GM19099 (cell line): ENCODE measurements around the gene RHPN2.

Source experiments
- POLR2A ChIP-seq: IDR thresholded peaks from 3 replicates; pipeline ENCODE4 v1.6.1; 2011; ENCODE audit warnings: low read depth; ENCODE audit not compliant: insufficient read length; ENCODE audit errors: extremely low read depth

The RHPN2 gene

DNA sequence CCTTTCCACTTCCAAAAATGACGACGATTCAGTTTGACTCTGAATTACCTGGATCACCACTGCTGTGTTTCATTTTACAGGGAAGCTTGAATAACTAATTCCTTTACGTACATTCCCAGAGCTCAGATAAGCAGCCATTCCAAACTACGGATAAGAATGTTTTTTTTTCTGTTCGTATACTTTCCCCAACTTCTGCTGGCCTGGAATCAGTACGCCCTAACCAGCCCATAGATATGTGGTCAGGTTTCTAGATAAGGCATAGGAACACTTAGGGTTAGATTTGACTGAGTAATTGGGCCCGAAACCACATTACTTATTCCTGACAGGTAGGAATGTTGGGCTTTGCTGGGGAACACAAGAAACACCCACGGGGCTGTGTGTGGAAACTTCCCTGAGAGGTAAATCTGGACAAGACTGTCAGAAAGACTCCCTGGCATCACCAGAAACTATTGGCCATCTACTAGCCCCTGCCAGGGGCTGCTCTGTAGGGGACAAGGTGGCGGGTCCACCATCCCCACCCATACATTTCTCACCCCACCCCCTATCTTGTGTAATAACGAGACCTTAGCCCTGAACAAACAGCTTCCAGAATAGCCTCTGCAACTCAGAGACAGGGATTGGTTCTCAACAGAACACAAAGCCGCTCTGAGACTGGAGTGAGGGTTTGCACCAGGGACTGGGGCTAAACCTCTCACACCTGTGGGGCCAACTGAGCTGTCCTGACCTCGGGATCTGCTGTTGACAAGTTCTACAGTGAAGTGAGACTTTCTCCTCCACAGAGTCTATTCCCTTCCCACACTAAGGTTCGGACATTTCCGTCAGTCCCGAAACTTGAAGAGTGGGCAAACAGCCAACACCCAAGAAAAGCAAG lies 15.6 kb downstream of the RHPN2 start:
- TF ChIP-seq POLR2A, result no peak

- no peak for TF ChIP-seq POLR2A
Observed at GRCh38 chr19:33047422-33047821, 17.3 kb downstream of the RHPN2 start.

DNA sequence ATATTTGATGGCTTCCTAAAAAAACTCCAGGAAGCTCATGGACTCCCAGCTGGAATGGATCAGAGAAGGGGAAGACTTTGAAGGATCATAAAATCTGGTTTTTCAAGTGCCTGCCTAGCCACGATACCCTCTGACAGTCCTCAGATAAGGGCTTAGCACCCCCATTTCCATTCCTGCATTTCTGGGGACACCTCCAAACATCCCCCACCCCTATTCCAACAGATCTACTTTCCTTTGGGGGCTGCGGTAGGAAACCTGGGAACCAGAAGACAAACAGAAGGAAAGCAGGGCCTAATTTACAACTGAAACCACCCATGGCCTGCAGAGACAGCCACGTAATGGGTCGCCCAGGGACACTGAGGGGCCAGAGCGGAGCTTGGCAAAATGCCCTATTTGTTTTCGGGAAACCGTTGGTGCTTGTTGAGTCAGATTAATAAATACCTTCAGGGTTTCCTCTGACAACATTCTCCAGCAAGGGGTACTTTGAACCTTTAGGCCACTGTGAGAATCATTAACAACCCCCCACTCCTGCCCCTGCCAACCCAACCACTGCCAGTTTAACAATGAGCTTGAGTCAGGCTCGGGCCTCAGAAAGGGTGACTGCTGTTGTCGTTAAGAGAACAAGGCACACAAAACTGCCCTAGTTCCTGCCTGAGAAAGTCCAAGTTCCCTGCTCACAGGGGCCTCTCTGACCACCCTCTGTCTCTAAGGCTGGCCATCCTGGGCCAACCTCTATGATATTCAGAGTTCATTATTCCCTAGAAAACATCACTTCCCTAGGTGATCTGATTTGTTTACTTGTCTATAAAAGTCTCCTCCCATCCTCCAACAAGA lies 23.5 kb downstream of the RHPN2 start:
- no peak for TF ChIP-seq POLR2A

DNA sequence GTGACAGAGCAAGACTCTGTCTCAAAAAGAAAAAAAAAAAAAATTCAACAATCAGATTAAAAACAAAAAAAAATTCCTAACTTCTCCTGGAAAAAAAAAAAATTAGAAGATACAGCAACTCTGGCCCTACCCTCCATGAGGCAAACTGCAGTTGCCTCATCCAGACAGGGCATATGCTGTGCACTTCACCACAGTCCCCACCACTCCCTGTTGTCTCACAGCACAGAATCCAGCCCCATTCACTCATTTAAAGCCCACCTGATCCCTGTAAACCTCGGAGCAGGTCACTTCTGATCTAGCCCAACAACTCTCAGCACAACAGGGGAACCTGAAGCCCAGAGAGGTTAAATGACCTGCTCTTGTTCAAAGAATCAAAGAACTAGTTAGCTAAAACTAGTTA lies 24.9 kb downstream of the RHPN2 start:
- TF ChIP-seq POLR2A, result no peak

DNA sequence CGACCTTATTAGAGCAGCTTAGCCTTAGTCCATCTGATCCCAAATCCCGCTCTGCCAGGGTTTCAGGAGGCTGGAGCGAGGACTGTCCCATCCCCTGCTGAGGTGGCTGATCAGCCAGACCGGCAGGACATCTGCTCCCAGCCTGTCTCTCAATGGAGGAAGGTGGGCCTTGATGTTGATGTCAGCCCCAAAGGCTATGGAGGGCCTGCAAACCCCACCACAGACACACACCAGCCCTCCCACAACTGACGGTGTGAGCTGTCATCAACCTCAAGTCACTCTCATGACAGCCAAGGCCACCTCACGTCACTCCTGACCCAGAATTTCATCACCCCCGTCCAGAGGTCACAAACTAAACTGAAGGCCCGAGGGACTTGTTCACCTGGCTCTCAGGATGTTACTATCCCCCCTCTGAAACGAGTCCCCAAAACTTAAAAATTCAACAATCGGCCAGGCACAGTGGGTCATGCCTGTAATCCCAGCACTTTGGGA lies 25.5 kb downstream of the RHPN2 start:
- no peak for TF ChIP-seq POLR2A

- no peak for TF ChIP-seq POLR2A
Observed at GRCh38 chr19:33035461-33035860, 29.2 kb downstream of the RHPN2 start.

DNA sequence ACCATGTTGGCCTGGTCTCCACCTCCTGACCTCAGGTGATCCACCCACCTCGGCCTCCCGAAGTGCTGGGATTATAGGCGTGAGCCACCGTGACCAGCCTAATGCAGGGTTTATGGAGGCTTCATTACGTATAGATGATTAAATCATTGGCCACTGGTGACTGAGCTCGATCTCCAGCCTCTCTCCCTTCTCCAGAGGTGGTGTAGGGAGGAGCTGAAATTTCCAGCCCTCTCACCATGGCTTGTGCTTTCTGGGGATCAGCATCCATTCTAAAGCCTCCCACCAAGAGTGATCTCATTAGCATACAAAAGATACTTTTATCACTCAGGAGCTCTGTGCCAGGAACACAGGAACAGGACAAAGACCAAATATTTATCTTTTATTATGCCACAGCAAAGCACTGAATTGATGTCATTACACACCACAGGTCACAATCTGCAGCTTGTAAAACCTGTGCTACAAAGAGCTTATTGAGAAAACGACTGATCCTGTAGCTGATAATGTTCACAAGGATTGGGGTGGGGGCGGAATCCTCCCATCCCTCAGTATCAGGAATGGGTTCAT lies 32.4 kb downstream of the RHPN2 start:
- no peak for TF ChIP-seq POLR2A

DNA sequence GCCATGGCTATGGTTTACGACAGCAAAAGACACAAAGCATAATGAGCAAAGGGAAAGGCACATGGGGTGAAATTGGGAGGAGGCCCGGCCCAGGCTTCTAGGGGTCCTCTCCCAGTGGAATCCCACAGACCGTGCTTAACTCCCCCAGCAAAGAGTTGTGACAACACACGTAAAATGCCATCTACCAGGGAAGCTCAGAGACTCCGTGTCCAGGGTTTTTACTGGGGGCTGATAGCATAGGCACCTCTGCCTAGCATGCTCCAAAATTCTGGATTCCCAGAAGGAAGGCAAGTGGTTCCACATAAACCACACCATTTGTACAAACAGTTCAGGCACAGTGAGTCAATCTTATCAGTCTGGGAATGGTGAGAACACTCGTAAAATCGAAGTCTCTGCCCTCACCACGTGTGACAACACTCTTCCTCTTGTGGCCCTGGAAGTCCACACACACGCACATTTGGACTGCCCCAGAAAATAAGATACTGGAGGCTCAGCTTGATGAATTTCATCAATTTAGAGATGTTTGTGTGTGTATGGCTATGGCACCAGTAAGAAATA lies 34.9 kb downstream of the RHPN2 start:
- no peak for TF ChIP-seq POLR2A

- no peak for TF ChIP-seq POLR2A
Observed at GRCh38 chr19:33024398-33024797, 40.3 kb downstream of the RHPN2 start.

DNA sequence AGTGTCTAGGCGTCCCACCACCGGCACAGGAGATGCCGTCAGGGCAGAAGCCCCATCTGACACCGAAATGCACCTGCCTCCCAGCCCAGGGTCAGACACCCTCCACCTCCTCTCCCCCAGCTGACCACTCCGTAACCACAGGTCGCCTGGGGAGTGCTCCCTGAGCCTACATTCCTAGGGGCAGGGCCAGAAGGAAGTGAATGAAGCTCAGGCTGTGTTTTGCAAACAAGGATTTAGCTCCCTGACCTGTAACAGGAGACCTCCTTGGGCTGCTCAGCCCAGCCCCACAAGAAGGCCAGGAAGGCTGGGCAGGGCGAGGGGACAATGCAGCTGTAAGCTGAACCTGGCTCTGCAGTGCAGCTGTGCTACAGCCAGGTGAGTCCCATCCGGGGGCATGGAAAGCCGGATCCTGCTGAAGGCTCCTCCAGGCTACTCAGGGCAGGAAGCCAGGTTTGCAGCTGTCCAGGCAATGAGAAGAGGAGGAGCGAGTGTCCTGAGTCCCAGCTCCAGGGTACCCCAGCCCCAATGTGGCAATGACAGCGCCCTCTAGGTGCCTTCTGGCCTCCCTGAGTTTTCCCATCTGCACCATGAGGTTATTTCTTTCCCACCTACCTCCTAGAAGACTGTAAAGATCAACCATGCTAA lies 42.1 kb downstream of the RHPN2 start:
- no peak for TF ChIP-seq POLR2A

DNA sequence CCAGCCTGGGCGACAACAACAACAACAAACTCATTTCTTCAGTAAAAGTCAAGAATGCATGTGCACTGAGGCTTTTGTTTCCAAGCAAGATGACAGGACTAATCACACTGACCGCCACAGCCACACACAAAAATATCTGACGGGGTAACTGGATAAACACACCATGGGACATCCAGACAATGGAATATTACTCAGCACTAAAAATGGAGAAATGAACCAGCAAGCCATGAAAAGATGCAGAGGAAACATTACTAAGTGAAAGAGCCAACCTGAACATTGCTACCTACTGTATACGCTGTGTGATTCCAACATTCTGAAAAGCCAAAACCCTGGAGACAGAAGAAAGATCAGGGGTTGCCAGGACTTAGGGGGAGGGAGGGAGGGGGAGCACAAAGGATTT lies 56.0 kb downstream of the RHPN2 start:
- TF ChIP-seq POLR2A, result no peak

DNA sequence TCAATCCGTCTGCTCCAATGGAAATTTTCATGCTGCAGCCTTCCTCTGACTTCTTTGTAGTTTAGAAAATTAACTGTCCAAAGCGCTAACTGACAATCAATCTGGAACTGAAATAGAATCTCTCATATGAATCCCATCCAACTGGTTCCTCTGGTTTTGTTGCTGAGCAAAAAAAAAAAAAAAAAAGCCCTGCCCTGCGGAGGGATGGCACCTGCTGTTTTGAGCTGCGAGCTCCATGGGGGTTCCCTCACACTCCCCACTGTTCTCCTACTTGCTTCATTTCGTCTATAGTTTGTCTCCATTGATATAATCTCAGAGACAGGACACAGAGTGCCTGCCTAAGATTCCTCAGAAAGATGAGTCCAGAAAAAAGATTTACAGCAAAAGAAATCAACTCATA lies 59.2 kb downstream of the RHPN2 start:
- TF ChIP-seq POLR2A, result no peak

GRCh38 chr19:33000910-33001309 lies 63.8 kb downstream of the RHPN2 start:
- TF ChIP-seq POLR2A, result no peak

DNA sequence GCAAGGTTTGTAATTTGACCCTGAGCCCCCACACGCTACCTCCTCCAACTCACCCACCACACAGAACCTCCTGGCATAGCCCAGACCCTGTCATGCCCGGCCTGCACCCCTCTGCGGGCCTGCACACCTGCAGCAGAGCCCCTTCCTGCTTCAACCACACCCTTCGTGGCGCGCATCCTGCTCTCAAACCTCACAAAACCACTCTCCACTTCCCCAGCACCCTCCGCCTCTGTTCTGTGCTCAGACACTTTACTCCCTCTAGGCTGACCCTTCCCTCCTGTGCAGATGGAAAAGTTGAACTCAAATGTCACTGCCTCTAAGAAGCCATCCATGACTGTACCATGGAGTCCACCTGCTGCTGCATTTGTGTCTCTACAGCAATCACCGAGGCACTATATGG lies 64.2 kb downstream of the RHPN2 start:
- no peak for TF ChIP-seq POLR2A

GRCh38 chr19:32998722-32999121 lies 66.0 kb downstream of the RHPN2 start:
- TF ChIP-seq POLR2A, result no peak
